RWPE1 (cell line): ENCODE results near the gene ZNF740.
"Not testable (repeated sequence)": the region's sequence is repeated elsewhere in the genome, so short reads cannot be mapped to it uniquely, and the experiment has no call there.

Experiments
- CTCF ChIA-PET: fragments of 350-600 bp; sonication (Branson Sonifier 250); formaldehyde crosslinking; extraction: SDS; loops from one replicate; lab custom pipeline; 2021; lab: Yijun Ruan, JAX
- POLR2A ChIA-PET: fragments of 400-600 bp; formaldehyde crosslinking; extraction: SDS; loops from one replicate; lab custom pipeline; 2020; ENCODE audit warnings: antibody characterized with exemption; ENCODE audit not compliant: low non-redundant PET; lab: Yijun Ruan, JAX
- DNase-seq: peaks from one replicate; pipeline ENCODE4 v3.0.0; 2012; ENCODE audit warnings: low spot score
- H3K27ac ChIP-seq: fragments of 450-650 bp; 2 replicates; pipeline ENCODE4 v1.5.1; 2017
- CTCF ChIP-seq: fragments of 450-650 bp; conservative IDR thresholded peaks from 2 replicates; pipeline ENCODE4 v1.5.1; 2017; ENCODE audit warnings: low read depth, mild to moderate bottlenecking

ZNF740 gene

DNA sequence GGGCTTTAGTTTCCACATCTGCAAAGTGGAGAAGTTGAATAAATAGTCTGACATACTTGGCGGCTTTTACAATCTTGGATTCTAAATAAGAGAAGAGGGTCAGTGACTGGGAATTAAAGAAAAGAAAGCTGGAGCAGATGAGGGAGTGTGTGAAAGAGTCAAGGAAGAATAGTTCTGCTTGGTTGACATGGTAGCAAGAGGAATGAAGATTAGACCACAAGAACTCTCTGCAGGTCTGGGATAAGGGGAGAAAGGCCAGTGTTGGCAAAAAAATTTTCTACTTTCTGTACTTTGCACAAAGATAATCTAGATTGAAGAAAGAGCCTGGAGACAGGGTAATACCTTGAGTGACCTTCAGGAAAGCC lies 20.6 kb downstream of the ZNF740 start:
- no peak overlapping the region for H3K27ac ChIP-seq

GRCh38 chr12:53201639-53202038 lies 21.1 kb downstream of the ZNF740 start:
- TF ChIP-seq CTCF: no peak
- CTCF ChIA-PET: interaction anchor here (0.6 kb wide), 1 partner anchor 19 kb away, joined by 3 read pairs; no protein-coding TSS in a partner anchor
- H3K27ac ChIP-seq: no peak overlapping the region
- DNase-seq: no peak
- POLR2A ChIA-PET: no interaction called here

More for the DNA sequence above, 20.6 kb downstream of the ZNF740 start:
- CTCF ChIA-PET: no interaction called here
- TF ChIP-seq CTCF: no peak
- POLR2A ChIA-PET: no interaction called here
- no peak for DNase-seq

DNA sequence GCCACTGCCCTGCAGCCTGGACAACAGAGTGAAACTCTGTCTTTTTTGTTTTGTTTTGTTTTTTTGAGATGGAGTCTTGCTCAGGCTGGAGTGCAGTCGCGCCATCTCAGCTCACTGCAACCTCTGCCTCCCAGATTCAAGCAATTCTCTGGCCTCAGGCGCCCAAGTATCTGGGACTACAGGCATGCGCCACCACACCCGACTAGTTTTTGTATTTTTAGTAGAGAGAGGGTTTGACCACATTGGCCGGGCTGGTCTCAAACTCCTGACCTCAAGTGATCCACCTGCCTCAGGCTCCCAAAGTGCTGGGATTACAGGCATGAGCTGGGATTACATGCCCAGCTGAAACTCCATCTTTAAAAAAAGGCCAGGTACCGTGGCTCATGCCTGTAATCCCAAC lies 21.8 kb downstream of the ZNF740 start:
- CTCF ChIA-PET: interaction anchor here (0.5 to 1.0 kb wide), 2 partner anchors 39 to 66 kb away, joined by 3 read pairs; partner anchors contain the start of gene ESPL1
- POLR2A ChIA-PET, DNase-seq, H3K27ac ChIP-seq: not testable (repeated sequence)

DNA sequence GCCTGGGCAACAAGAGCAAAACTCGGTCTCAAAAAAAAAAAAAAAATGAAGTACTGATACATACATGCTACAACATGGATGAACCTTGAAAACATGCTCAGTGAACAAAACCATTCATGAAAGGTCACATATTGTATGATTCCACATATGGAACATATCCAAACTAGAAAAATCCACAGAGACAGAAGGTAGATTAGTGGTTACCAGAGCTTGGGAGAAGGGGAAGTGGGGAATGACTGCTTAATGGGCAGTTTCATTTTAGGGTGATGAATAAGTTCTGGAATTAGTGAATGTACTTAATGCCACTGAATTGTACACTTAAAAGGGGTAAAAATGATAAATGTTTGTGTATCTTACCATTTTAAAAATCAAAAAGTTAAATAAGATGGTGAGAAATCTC lies 23.8 kb downstream of the ZNF740 start:
- ChIA-PET CTCF (interaction anchor here (2.0 kb wide), 1 partner anchor 9 kb away, joined by 6 read pairs; no protein-coding TSS in a partner anchor), POLR2A (no interaction called here)
- DNase-seq: no peak
- no peak overlapping the region for H3K27ac ChIP-seq
- no peak for TF ChIP-seq CTCF

DNA sequence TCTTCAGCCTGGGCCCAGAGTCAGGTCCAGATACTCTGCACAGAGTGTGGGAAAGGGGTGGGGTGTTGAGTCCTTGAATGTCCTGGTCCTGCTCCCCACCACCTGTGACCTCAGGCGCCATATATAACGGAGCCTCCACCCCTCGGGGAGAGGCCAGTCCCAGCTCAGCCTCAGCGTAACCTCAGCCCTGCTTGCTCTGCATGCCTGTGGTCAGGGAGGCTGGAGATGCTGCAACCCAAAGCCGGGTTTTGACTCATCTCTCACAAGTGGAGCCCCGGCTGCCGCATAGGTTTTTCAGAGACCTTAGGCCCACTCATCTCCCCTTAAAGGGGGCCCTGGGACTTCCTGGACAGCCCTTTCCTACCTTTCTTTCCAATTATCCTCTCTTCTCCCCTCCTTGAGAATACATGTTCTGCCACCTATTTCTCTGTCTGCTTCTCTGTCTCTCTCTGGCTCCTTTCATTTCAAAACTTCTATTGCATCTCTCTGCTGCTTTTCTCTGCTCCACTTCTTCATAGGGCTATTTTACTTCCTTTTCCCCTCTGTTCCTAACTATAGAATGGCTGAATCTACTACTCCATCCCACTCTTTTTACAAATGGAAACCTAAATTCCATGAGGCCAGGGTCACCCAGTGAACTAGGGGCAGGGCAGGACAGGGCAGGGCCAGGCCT lies 25.4 kb downstream of the ZNF740 start:
- CTCF ChIA-PET: no interaction called here

GRCh38 chr12:53207042-53207441 lies 26.5 kb downstream of the ZNF740 start, which contains the start of gene ITGB7:
ITGB7 (minus strand) TSS chr12:53207251; CDS start chr12:53200443, 6,808 bp downstream.
- no peak for TF ChIP-seq CTCF
- no peak for DNase-seq
- POLR2A ChIA-PET: no interaction called here
- no peak within 1 kb of the TSS for H3K27ac ChIP-seq
- CTCF ChIA-PET: no interaction called here

More for the DNA sequence above, 25.4 kb downstream of the ZNF740 start:
- no peak for TF ChIP-seq CTCF
- POLR2A ChIA-PET: interaction anchor here (0.5 kb wide), 1 partner anchor 17 kb away, joined by 4 read pairs; no protein-coding TSS in a partner anchor
- DNase-seq: peak; percentile 70
- no peak overlapping the region for H3K27ac ChIP-seq

- POLR2A ChIA-PET: no interaction called here
- CTCF ChIA-PET: no interaction called here
- no peak for DNase-seq
- no peak overlapping the region for H3K27ac ChIP-seq
- no peak for TF ChIP-seq CTCF
Measured at GRCh38 chr12:53208435-53208834, 27.9 kb downstream of the ZNF740 start.
